ENCODE results near the gene CIBAR2. TPM values are rescaled to one million over a fixed set of nuclear protein-coding genes. Genes with fewer than 3 reads are reported as not detected.

Gene CIBAR2
- total and polyA plus RNA-seq, 2 experiments from 2014 or later, result not detected

GRCh38 chr16:85127379-85127723, 15.1 kb upstream of the CIBAR2 start:
- Histone ChIP-seq H3K4me2 (ENCODE audit: unreplicated experiment) (peak overlapping the region; percentile 43), H3K4me1 (ENCODE audit: insufficient read depth) (peaks cover 28% of the 10 kb centered on the region), H3K79me2 (ENCODE audit: insufficient read depth) (no peaks in the 10 kb centered on the region), H2AFZ (no peak overlapping the region), H3K36me3 (ENCODE audit: low read depth) (no peaks in the 10 kb centered on the region), H3F3A (ENCODE audit: insufficient read depth) (peaks cover 20% of the 10 kb centered on the region), H3K4me3 (no peak overlapping the region; the same call in 1 of the 2 replicates), H3K9me2 (ENCODE audit: insufficient read depth) (no peaks in the 10 kb centered on the region), H3K9ac (no peak overlapping the region), H3K27me3 (replicated peaks; ENCODE audit: insufficient read depth) (no peaks in the 10 kb centered on the region), H3K27ac (no peak overlapping the region), H3K9me3 (ENCODE audit: low read depth) (no peaks in the 10 kb centered on the region), H4K20me1 (ENCODE audit: insufficient read depth) (no peaks in the 10 kb centered on the region)
- no peak for DNase-seq
- TF ChIP-seq EZH2 (IDR thresholded peaks at IDR 0.05; ENCODE audit: insufficient read depth, poor library complexity, severe bottlenecking), result no peak
- no peak for TF ChIP-seq EZH2phosphoT487 (IDR thresholded peaks at IDR 0.05; ENCODE audit: insufficient read depth, low read depth)
- 89 to 91% methylated on average over 3 of the region's 3 CpGs for WGBS, 2 experiments (ENCODE audit: low coverage in 1 of 2, low lambda C conversion rate in 2 of 2, missing lambda C conversion rate in 2 of 2)
- in situ Hi-C loops (cut with MboI), result no loop called here

DNA sequence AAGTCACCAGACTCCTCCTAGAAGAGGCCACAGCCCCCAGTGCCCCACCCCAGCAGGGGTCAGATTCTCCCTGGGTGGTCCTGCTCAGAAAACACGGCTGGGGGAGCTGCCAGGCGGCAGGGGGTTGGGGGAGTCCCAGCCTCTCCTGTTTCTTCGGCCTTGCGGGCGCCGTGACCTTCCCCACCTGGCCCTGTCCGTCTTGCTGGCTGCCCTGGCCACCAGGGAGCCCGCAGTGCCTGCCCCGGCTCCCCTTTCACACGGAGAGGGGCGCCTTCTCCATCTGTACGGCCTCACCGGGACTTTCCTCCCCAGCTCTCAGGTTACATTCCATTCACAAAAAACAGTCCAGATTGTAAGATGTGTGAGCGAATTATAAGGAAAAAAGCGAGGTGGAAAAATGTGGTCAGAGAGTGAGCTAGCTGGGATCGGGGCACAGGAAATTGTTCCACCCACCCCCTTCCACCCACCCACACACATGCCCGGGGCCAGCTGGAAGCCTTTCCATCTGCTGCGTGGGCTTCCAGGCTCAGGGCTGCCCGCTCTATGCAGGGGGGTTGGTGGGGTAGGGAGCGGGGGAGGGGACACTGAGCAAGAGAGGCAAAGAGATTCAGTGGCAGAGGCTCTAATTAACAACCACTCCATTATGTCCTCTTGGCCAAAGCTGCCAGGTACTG, 14.6 kb upstream of the CIBAR2 start:
- Histone ChIP-seq H3K27ac (peak overlapping the region; percentile 26; the same call in 1 of the 2 replicates), H3K79me2 (ENCODE audit: insufficient read depth) (no peaks in the 10 kb centered on the region), H3K4me2 (ENCODE audit: unreplicated experiment) (peak overlapping the region; percentile 43), H3K9me2 (ENCODE audit: insufficient read depth) (no peaks in the 10 kb centered on the region), H2AFZ (peak overlapping the region; percentile 55; the same call in 1 of the 2 replicates), H3K36me3 (ENCODE audit: low read depth) (no peaks in the 10 kb centered on the region), H3K9me3 (ENCODE audit: low read depth) (no peaks in the 10 kb centered on the region), H3K4me3 (peak overlapping the region; percentile 27), H3F3A (ENCODE audit: insufficient read depth) (peaks cover 20% of the 10 kb centered on the region), H3K27me3 (replicated peaks; ENCODE audit: insufficient read depth) (no peaks in the 10 kb centered on the region), H3K9ac (peak overlapping the region; percentile 51; the same call in 1 of the 2 replicates), H4K20me1 (ENCODE audit: insufficient read depth) (no peaks in the 10 kb centered on the region), H3K4me1 (ENCODE audit: insufficient read depth) (peaks cover 28% of the 10 kb centered on the region)
- DNase-seq, result peak; percentile 85
- WGBS, 2 experiments (ENCODE audit: low coverage in 1 of 2, low lambda C conversion rate in 2 of 2, missing lambda C conversion rate in 2 of 2), result 19 to 22% methylated on average over 19 to 20 of the region's 20 CpGs
- in situ Hi-C loops (cut with MboI), result no loop called here
- TF ChIP-seq EZH2phosphoT487 (IDR thresholded peaks at IDR 0.05; ENCODE audit: insufficient read depth, low read depth), result no peak
- TF ChIP-seq EZH2 (IDR thresholded peaks at IDR 0.05; ENCODE audit: insufficient read depth, poor library complexity, severe bottlenecking), result no peak

GRCh38 chr16:85126394-85126704, 14.1 kb upstream of the CIBAR2 start:
- no peaks in the 10 kb centered on the region for H3K9me2 ChIP-seq (ENCODE audit: insufficient read depth)
- no peaks in the 10 kb centered on the region for H3K9me3 ChIP-seq (ENCODE audit: low read depth)
- no peaks in the 10 kb centered on the region for H3K36me3 ChIP-seq (ENCODE audit: low read depth)
- DNase-seq, result no peak
- H3K27ac ChIP-seq, result peak overlapping the region; percentile 26; the same call in 1 of the 2 replicates
- no peaks in the 10 kb centered on the region for H4K20me1 ChIP-seq (ENCODE audit: insufficient read depth)
- H3K79me2 ChIP-seq (ENCODE audit: insufficient read depth), result no peaks in the 10 kb centered on the region
- WGBS, 2 experiments (ENCODE audit: low coverage in 1 of 2, low lambda C conversion rate in 2 of 2, missing lambda C conversion rate in 2 of 2), result 58 to 59% methylated on average over 12 of the region's 12 CpGs
- peaks cover 28% of the 10 kb centered on the region for H3K4me1 ChIP-seq (ENCODE audit: insufficient read depth)
- H3K4me2 ChIP-seq (ENCODE audit: unreplicated experiment), result peak overlapping the region; percentile 43
- in situ Hi-C loops (cut with MboI), result no loop called here
- peak overlapping the region; percentile 51; the same call in 1 of the 2 replicates for H3K9ac ChIP-seq
- no peak overlapping the region for H3K4me3 ChIP-seq
- no peak for TF ChIP-seq EZH2 (IDR thresholded peaks at IDR 0.05; ENCODE audit: insufficient read depth, poor library complexity, severe bottlenecking)
- TF ChIP-seq EZH2phosphoT487 (IDR thresholded peaks at IDR 0.05; ENCODE audit: insufficient read depth, low read depth), result no peak
- H3F3A ChIP-seq (ENCODE audit: insufficient read depth), result peaks cover 20% of the 10 kb centered on the region
- no peaks in the 10 kb centered on the region for H3K27me3 ChIP-seq (replicated peaks; ENCODE audit: insufficient read depth)
- H2AFZ ChIP-seq, result peak overlapping the region; percentile 55; the same call in 1 of the 2 replicates

DNA sequence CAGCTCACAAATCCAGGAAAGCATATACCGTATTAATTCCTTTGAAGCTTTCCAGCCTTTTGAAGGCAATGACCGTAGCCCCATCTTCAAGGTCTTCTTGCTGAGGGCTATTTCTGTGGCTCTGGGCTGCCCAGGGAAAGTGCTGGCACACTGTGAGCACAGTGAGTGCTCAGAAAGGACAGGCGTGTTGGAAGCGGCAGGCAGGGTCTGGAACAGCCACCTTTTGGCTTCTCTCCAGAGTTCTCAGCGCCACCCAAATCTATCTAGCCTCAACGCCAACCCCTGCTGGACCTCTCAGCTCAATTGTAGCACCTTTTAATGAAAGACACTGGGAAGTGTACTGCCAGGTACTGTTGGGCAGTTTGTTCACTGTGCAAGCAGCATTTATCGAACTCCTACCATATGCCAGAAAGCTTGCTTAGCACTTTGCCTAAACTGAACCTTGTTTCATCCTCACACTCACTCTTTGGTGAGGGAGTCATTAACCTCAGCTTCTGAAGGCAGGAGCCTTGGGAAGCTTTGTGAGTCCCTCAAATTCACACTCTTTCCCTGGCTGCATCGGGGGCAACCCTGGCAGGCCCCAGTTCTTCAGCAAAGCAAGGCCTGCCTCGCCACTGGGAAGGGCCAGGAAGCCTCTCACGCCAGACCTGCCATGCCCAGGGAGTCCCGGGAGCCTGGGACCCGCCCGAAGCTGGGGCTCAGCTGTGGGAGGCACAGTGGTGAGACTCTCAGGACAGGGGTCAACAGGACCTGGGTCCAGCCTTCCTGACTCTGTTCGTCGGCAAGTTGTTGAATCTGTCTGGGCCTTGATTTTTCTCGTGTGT, 13.5 kb upstream of the CIBAR2 start:
- no peak for DNase-seq
- 82 to 87% methylated on average over 16 of the region's 16 CpGs for whole genome bisulfite sequencing, 2 experiments (ENCODE audit: low coverage in 1 of 2, low lambda C conversion rate in 2 of 2, missing lambda C conversion rate in 2 of 2)
- Histone ChIP-seq H4K20me1 (ENCODE audit: insufficient read depth) (no peaks in the 10 kb centered on the region), H3K9ac (no peak overlapping the region), H3K4me2 (ENCODE audit: unreplicated experiment) (no peak overlapping the region), H3K36me3 (ENCODE audit: low read depth) (no peaks in the 10 kb centered on the region), H2AFZ (no peak overlapping the region), H3K4me3 (no peak overlapping the region), H3K4me1 (ENCODE audit: insufficient read depth) (peaks cover 24% of the 10 kb centered on the region), H3K79me2 (ENCODE audit: insufficient read depth) (no peaks in the 10 kb centered on the region), H3K9me3 (ENCODE audit: low read depth) (no peaks in the 10 kb centered on the region), H3F3A (ENCODE audit: insufficient read depth) (peaks cover 16% of the 10 kb centered on the region), H3K27ac (no peak overlapping the region), H3K9me2 (ENCODE audit: insufficient read depth) (no peaks in the 10 kb centered on the region), H3K27me3 (replicated peaks; ENCODE audit: insufficient read depth) (no peaks in the 10 kb centered on the region)
- TF ChIP-seq EZH2phosphoT487 (IDR thresholded peaks at IDR 0.05; ENCODE audit: insufficient read depth, low read depth) (no peak), EZH2 (IDR thresholded peaks at IDR 0.05; ENCODE audit: insufficient read depth, poor library complexity, severe bottlenecking) (no peak)
- in situ Hi-C loops (cut with MboI), result no loop called here
